Activated T-cell treated with anti-CD3 and anti-CD28 coated beads for 4 hours (primary cell): Measurements from ENCODE around the gene ARHGAP20.
"Not testable (repeated sequence)": the region's sequence is repeated elsewhere in the genome, so short reads cannot be mapped to it uniquely, and the experiment has no call there.

ENCODE experiments used
- DNase-seq: peaks from one replicate; pipeline ENCODE4 v3.0.0-alpha.2; 2020

ARHGAP20 gene

DNA sequence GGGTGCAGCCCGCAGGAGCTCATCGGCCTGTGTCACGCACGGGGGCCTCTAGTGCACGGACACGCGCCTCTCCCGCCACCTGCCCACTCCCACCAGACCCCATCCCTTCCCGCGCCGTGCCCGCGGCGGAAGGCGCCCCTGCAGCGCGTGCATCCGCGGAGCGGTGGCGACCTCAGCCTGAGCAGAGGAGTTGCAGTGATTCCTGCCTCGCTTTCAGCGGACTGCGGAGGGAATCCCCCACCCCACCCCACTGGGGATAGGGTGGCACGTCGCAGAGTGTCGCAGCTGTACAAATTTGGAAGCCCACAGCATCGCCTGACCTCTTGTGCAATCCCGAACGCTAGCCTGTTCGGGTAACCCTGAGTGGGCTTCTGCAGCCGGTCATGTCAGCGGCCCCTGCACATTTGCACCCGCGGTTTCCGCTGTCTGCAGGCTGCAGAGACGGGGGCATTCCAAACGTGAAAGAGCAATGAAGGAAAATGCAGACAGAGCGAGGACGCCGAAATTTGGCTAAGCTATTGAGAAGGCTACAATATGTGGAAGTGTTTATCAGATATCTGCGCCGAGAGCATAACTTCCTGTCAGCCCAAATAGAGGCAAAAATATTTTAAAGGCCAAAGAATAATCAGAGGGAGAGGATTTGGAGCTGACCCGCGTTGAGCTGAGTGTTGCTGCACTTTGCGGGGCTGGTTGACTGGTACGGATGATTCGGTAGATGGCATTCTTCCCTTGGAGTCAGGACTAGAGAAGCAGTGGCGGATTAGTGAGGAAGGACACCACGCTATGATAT lies 617 bp upstream of the ARHGAP20 start:
- no peak for DNase-seq

DNA sequence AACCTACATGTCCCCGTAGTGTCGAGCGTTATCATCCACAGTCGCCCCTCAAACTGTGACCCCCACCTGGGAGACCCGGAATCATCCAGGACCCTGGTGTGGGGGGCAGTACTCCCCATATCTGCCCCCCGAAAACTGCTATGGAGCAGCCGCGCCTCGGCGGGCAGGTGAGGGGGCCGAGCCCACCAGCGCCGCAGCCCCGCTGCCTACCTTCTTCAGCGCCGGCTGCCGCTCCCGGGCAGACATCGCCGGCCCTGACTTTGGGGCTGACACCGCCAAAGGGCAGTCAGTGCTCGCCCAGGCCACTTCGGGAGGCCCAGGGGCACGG lies 825 bp downstream of the ARHGAP20 start:
- DNase-seq, result no peak

DNA sequence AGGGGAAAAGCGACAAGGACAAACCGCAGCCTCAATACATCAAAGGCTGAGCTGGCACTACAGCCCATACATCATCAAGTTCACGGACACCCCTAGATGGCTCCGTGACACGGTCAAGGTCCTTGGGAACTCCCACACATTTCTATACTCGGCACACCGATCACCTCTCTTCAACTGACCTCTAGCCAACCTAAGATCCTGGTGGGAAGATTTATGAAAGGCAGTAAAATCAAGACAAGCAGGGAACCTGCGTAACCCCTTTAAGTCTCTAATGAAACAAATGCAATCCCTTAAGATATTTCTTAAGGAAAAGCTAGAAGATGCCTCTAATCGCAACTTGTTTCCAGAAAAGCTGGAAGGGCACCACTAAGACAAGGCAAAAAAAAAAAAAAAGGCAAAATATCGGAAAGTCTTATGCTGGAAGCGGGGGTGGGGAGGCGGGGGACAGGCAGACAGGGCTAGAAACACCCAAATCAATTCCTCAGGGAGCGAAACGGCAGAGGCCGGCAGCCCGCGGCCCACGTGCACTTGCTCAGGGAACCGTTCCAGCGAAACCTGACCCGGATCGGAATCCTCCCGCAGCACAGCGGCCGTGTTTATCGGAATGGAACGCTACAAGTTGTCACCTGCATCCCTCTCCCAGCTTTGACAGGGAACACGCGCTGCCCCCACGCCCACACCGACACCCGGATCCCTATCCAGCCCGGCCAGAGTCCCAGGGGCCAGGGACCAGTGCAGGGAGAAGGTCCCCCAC lies 1.4 kb downstream of the ARHGAP20 start:
- no peak for DNase-seq

DNA sequence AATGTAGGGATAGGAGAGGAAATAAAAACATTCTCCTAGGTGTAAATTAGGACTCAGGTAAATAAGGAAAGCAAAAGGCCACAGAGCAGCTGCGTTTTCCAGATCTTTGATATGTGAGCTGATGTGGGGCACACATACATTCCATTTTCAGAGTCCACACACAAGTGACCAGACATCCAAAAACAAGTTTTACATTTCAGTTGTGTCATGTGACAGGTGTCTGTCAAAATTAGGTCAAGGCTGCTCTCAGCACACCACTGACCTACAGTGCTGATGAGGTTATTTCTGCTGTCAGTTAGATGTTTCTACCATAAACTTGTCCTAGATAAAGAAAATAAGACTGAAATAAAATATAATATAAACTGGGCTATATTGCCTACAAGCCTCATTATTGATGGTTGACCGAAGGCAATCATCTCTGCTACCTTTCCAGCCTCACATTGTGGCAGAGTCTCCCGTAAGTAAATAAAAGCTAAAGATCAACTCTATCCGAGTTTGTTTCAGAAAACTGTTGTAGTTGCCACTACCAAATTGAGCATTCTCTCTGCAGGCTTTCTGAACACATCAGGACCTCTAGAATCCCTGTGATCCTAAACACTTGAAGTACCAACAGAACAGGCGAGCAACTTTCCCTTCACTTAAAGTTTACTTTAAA lies 7.9 kb downstream of the ARHGAP20 start:
- no peak for DNase-seq

DNA sequence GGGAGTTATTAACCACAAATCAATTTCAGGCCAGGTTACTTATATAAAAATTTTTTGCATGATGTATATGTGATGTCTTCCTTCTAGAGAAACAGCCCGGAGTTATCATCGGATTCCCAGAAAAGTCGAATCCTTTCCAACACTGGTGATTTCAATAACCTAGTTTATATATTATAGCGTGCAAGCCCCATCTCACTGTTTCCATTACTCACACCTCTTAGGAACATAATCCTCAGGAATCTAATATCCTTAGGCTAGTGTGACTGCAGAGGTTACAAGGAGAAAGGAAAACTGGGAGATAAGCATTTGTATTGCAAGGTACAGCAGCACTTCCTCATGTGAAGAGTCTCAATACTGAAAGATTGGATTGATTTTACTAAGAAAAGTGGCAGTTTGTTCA lies 20.3 kb downstream of the ARHGAP20 start:
- no peak for DNase-seq

DNA sequence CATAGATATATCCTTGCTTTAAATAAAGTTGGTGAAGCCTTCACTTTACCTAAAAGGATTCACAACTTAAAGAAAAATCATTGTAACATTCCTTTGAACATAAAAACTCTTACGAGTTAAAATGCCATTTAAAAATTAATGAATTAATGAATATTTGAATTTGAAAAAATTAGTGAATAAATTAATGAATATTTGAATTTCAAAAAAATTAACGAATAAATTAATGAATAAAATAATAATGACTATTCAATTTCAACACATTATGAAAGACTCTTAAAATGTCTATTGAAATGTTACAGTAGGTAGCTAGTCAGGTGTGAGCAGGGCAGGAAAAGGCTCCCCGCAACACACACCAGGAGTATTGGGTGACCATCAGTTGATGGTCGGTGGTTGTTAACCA lies 22.9 kb downstream of the ARHGAP20 start:
- no peak for DNase-seq

DNA sequence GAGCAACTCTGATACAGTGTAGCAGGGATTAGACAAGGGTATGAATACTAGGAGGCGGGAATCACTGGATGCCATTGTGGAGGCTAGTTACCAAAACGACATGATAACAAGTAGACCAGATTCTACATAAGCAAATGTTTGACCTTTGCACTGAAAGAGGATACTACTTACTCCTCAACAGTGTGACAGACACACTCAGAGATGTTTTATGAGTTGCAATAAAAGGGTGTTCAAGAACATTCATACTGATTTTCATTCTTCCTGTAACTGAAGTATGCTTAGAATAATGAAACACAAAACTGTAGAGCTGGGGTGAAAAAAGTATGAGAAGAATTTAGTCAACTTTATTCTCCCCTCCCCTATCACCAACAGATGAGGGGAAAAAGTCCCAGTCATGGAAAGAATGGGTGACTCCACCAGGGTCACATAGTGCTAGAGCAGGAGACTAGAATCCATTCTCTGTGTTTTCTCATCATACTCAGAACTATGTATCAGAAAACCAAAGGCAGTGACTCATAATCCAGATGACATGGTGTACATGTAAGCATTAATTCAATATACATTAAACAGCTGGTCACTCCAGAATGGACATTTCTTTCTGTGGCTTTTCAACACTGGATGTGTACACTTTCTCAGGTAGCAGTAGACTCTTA lies 32.8 kb downstream of the ARHGAP20 start:
- no peak for DNase-seq

DNA sequence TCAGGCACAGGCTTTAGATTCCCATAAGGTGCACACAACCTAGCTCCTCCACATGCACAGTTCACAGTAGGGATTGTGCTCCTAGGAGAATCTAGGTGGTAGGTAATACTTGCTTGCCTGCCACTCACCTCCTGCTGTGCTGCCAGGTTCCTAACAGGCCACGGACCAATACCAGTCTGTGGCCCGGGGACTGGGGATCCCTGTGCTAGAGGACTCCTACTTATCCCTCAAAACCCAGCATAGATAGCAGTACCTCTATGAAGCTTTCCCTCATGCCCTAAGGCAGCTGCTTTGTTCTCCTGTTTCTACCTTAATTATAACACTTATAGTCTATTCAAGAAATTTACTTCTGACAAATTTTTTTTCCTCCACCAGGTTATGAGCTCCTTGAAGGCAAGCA lies 36.7 kb downstream of the ARHGAP20 start:
- DNase-seq, result no peak

DNA sequence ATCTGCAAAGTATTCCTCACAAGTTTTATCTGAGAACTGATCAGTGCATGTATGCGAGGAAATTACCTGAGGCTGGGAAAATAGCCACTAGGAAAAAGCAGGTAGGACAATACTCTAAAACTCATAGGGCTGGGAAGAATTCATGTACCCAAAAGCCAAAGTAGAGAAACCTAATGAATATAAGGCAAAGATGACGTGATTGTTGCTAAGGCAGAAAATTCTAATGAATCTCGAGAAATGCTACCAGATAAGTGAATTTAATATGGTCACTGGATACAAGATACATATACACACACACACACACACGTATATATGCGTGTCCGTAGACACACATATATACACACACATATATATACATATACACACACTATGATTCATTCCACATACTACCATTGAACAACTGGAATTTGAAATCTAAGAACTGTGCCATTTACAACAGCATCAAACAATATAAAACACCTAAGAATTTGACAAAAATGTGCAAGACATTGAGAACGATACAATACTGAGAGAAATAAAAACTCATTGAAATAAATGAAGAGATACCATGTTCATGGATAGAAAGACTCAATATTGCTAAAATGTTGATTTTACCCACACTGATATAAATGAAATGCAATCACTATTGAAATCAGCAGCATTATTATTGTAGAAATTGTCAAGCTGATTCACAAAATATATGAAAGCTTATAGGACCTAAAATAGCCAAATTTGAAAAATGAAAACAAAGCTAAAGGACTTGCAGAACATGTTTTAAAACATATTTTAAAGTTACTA lies 46.4 kb downstream of the ARHGAP20 start:
- DNase-seq, result no peak

DNA sequence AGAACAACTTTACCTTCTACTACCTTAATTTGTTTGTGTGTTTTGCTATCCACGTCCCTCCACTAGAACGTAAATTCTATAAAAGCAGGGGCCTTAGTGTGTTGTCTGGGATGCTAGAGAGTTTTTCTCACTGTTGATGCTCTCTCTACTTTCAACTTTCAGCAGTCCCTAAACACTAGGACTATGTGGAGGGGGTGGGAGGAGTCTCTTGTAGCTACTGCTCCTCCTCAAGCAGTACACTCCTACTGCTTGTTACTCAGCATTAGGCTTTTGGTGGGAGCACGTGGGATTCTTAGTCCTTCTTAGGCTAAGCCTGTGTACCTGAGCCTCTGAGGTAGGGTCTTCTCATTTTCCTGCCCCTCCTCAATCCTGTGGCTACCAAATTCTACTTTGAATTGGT lies 56.3 kb downstream of the ARHGAP20 start:
- DNase-seq, result no peak

DNA sequence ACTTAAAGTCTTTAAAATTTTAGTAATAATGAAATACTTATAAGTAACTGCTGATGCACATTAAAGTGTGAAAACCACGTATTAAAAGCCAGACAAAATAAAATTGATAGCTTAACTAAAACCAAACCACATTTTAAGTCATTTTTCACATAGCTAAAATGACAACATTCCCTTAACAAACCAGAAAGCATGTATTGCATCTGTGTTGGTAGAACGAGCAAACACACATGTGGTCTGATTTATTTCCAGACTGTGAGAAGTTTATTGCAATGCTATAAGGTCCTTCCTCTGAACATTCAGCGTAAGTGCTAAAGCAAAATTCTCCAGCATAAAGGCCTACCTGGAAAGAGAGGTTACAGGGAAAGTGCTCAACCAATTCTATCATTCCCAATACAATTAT lies 57.8 kb downstream of the ARHGAP20 start:
- no peak for DNase-seq

DNA sequence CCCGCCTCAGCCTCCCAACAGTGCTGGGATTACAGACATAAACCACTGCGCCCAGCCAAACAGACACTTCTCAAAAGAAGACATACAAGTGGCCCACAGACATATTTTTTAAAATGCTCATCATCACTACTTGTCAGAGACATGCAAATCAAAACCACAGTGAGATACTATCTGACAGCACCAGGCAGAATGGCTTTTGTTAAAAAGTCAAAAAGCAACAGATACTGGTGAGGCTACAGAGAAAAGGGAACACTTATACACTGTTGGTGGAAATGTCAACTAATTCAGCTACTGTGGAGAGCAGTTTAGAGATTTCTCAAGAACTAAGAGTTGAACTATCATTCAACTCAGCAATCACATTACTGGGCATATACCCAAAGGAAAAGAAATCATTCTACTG lies 67.0 kb downstream of the ARHGAP20 start:
- DNase-seq, result no peak

DNA sequence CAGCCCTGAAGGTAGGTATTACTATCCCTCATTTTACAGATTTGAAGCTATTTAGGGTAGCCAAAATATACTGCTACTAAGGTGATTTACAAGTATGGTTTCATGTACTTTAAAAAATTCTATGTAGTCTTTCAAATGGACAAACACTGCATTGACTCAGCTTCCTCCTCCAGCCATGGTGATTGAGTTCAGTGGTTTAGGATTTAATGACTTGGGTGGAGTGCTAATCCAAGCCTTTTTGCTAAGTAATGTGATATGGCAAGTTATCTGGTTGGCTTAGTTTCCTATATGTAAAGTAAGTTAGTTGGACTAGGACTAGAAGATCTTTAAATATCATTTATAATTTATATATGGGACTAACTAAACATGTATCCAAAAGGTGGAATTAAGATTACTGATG lies 77.9 kb downstream of the ARHGAP20 start:
- no peak for DNase-seq

DNA sequence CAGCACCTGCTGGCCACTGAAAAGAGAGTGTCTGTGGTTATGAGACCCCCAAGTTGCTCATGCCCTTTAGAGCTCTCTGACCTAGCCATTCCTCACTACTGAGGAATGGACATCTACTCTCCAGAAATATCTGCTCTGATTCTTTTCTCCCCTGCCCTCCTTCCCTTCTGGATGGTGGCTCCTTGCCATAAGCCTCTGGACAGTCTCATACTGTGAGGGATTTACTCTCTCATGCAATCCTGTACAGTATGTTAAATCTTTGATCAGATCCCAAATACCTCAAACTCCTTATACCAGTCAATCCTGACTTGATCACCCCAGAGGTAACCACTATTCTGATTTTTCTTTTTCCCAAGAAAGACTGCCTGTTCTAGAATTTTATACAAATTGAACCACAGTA lies 80.7 kb downstream of the ARHGAP20 start:
- DNase-seq, result no peak

DNA sequence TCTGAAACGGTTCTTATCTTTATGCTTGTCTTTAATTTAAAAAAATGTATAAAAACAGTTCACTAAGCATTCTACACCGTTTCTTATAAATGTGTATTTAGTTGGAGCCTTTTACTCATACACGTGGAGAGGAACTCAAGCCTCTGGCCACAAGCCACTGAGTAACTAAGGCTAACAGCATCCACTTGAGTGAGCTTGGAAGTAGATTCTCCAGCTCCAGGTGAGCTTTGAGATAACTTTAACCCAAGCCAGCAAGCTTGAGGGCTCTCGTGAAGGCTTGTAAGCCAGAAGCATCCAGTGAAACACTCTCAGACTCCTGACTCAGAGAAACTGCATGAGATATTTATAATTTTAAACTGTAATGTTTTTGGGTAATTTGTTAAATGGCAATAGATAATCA lies 82.6 kb downstream of the ARHGAP20 start:
- DNase-seq, result no peak

DNA sequence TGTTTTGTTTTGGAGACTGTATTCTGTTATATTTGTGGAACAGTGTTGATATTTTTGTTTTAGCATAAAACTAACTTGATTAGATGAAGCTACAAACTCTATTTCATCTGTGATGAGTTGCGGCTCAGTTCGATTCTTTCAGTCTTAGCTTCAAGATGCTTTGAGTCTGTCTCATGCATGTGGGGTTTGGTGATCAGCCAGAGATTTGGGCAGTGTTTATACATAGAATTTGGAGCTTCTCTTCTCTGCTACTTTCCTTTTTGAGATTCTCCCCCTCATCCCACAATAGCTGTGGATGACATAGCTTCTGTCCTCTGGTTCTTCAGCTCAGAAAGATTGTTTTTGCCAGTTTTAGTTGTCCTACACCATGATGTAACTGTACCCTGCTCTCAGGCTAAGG lies 90.4 kb downstream of the ARHGAP20 start:
- no peak for DNase-seq

DNA sequence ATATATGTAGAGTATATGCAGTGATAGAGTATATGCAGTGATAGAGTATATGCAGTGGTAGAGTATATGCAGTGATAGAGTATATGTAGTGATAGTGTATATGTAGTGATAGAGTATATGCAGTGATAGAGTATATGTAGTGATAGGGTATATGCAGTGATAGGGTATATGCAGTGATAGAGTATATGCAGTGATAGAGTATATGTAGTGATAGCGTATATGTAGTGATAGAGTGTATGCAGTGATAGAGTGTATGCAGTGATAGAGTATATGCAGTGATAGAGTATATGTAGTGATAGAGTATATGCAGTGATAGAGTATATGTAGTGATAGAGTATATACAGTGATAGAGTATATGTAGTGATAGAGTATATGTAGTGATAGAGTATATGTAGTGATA lies 92.9 kb downstream of the ARHGAP20 start:
- DNase-seq, result not testable (repeated sequence)

DNA sequence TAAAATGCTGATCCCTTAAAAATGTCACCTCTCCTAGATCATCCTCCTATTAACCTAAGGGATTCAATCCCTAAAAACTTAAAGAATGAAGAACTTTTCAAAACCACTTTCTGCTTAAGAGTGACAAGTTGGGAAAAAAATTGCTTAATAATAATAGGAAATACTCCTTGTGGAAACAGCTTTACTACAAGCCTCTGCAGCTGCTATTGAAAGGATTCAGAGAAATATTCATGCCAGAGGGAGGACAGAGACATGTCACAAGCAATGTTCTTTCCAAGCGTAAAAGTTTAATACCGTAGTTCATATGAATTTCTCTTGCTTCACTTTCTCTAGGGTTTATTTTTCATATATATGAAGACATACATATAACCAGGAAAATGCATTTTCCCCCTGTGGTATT lies 98.2 kb downstream of the ARHGAP20 start:
- DNase-seq, result no peak

DNA sequence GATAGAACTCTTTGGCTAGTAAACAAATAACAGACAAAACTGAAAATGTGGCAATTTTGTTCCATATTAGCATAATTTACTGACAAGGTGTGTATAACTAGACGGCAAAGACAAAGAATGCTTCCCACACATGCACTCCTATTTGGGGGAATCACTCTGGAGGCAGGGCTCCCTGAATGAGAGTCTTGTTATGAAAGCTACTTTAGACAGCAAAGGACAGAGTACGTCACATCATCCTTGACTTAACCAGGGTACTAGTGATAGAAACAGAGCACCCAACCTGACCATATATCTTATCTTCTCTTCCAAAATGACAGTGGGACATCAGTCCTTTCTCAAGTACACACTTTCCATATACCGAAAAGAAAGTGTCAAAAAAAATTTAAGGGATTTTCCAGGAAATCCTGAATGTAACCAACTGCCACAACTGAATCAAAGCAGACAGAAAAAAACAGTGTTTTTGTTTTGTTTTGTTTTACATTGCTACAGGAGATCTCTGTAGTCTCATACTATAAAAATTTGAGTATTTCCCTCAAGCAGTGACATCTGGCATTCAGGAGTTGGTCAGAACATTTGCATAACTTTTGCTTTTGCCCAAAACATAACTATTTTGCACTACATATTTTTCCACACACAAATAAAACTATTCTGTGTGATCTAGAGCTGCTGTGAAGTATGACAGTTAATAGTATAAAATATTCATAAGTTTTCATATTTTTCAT lies 98.9 kb downstream of the ARHGAP20 start:
- DNase-seq, result no peak

DNA sequence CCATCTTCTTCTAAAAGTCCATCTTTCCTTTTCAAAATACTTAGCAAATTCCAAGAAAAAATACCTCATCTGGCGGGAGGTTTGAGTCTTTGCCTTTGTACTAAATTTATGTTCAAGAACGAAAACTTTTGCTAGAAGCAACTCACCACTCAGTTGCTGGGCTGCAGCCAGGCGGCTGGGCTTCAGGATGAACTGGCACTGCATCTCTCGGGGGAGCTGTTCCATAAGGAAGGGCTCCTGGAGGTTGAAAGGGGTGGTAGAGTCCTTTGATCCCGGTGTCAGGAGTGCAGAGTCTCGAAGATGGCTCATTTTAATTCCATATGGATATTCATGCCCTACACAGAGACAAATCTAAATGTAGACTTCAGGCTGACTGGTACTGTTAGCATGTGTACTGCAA lies 105.8 kb downstream of the ARHGAP20 start:
- DNase-seq, result no peak

DNA sequence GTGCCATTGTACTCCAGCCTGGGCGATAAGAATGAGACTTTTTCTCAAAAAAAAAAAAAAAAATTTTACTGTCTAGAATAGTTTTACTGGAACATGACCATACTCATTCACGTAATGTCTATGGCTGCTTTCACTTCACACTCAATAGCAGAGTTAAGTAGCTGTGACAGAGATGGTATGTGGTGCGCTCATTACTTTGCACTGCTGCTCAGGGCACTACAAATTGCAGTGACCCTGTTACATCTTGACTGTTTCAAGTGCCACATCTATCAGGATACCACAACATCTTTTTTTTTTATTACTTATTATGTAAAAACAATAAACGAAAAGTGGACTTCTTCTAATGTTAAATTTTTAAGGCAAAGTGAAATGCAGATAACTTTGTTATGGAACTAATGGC lies 110.3 kb downstream of the ARHGAP20 start:
- no peak for DNase-seq

DNA sequence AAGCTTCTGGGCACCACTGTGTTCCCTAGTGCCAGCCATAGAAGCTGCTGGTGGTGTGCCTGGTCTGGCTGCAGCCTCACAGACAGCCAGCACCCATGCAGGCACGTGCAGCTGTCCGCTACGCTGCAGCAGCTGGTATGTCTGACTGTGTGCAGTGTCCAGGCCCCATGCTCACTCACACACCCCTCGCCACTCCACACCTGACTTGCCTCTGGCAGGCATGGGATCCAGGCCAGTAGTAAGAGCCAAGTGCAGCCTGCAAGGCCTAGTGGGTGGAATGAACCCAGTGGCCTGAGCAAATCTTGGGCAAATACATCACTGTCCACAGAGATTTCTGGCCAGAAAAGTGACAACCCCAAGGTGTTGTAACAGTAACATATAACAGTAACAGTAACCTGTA lies 111.9 kb downstream of the ARHGAP20 start:
- no peak for DNase-seq
